Endothelial cell of umbilical vein (primary cell): ENCODE results near the gene RSRC1. TPM values are rescaled to one million over a fixed set of nuclear protein-coding genes. Genes with fewer than 3 reads are reported as not detected.

Source experiments
- BruUV-seq: library from RNA; stranded (reverse); fragments of 400-500 nt; replicated peaks from 2 replicates; lab custom pipeline; 2021; lab: Mats Ljungman, UMichigan
- CTCF ChIA-PET: fragments of 300-600, 350-600 bp; sonication (Branson Sonifier 250); formaldehyde crosslinking; loops from one replicate; lab custom pipeline; 2021; ENCODE audit warnings: antibody characterized with exemption, inconsistent platforms; lab: Charles Lee
- POLR2A ChIA-PET: fragments of 300-600, 350-600 bp; sonication (Branson Sonifier 250); formaldehyde crosslinking; loops from one replicate; lab custom pipeline; 2021; ENCODE audit warnings: antibody characterized with exemption, inconsistent platforms; lab: Charles Lee
- DNase-seq: peaks from one replicate; pipeline ENCODE4 v3.0.0-alpha.2; 2011; ENCODE audit warnings: low read depth, low spot score
- FAIRE-seq: peaks from 2 replicates; lab custom pipeline; 2011; peaks lifted over from hg19 to GRCh38; lab: Jason Lieb, UNC
- H2AFZ ChIP-seq: 2 replicates; pipeline ENCODE4 v1.6.0; 2012; ENCODE audit warnings: low read depth, low read length, control low read depth, inconsistent platforms
- H3K27ac ChIP-seq: 2 replicates; pipeline ENCODE4 v1.5.1; 2011; ENCODE audit warnings: low read depth, mild to moderate bottlenecking, control low read depth, low read length, moderate library complexity; ENCODE audit not compliant: insufficient read depth
- H3K27me3 ChIP-seq, 2 experiments: 2 replicates each; pipeline versions ENCODE4 v1.6.0 to v1.6.1; 2011; ENCODE audit warnings: low read length in 2 of 2, mixed read lengths in 1 of 2; ENCODE audit not compliant: control insufficient read depth in 2 of 2, insufficient read depth in 2 of 2
- H3K36me3 ChIP-seq, 2 experiments: 2 replicates in 1 of 2; 3 replicates in 1 of 2; pipeline ENCODE4 v1.5.1; 2011; ENCODE audit warnings: low read length in 2 of 2, mild to moderate bottlenecking in 1 of 2, moderate library complexity in 1 of 2; ENCODE audit not compliant: control insufficient read depth in 2 of 2, insufficient read depth in 2 of 2; ENCODE audit errors: extremely low read depth in 1 of 2
- H3K4me1 ChIP-seq: 3 replicates; pipeline ENCODE4 v1.5.1; 2011; ENCODE audit warnings: mild to moderate bottlenecking, low read length; ENCODE audit not compliant: control insufficient read depth, insufficient read depth; ENCODE audit errors: extremely low read depth
- H3K4me2 ChIP-seq: 2 replicates; pipeline ENCODE4 v1.6.1; 2011; ENCODE audit warnings: low read length, control low read depth, mixed read lengths; ENCODE audit not compliant: insufficient read depth
- H3K4me3 ChIP-seq, 3 experiments: fragments of 200-600 bp in 1 of 3; sonication (generic), shearing (Covaris generic) in 1 of 3; replicated peaks in 1 of 3; 2 replicates each; pipeline ENCODE4 v1.5.1; 2011 to 2016; ENCODE audit warnings: control low read depth in 3 of 3, low read length in 3 of 3, mild to moderate bottlenecking in 2 of 3, inconsistent platforms in 1 of 3, low read depth in 1 of 3, moderate library complexity in 1 of 3; ENCODE audit not compliant: insufficient read depth in 1 of 3
- H3K79me2 ChIP-seq: 2 replicates; pipeline ENCODE4 v1.6.0; 2012; ENCODE audit warnings: low read length, inconsistent platforms; ENCODE audit not compliant: control insufficient read depth, insufficient read depth
- H3K9ac ChIP-seq: replicated peaks from 2 replicates; pipeline ENCODE3; 2011; ENCODE audit warnings: low read length, control low read depth; ENCODE audit not compliant: insufficient read depth; ENCODE audit errors: extremely low read depth
- H3K9me1 ChIP-seq: replicated peaks from 3 replicates; pipeline ENCODE4 v1.6.0; 2011; ENCODE audit warnings: mild to moderate bottlenecking, low read length; ENCODE audit not compliant: control insufficient read depth, insufficient read depth; ENCODE audit errors: extremely low read depth
- H3K9me3 ChIP-seq: replicated peaks from 2 replicates; pipeline ENCODE4 v1.5.1; 2012; ENCODE audit warnings: low read length, inconsistent platforms; ENCODE audit not compliant: control insufficient read depth, insufficient read depth
- H4K20me1 ChIP-seq: replicated peaks from 2 replicates; pipeline ENCODE3; 2011; ENCODE audit warnings: mild to moderate bottlenecking, low read length; ENCODE audit not compliant: control insufficient read depth, insufficient read depth; ENCODE audit errors: extremely low read depth
- CTCF ChIP-seq, 2 donors: IDR thresholded peaks; 1 replicate in 1 of 2; 2 replicates in 1 of 2; pipeline ENCODE4 v1.5.1; 2011; ENCODE audit warnings: low read length in 2 of 2, mild to moderate bottlenecking in 2 of 2, moderate library complexity in 2 of 2, control low read depth in 1 of 2, inconsistent platforms in 1 of 2, low read depth in 1 of 2; ENCODE audit not compliant: insufficient read depth in 1 of 2; ENCODE audit errors: extremely low read depth in 1 of 2
- EZH2 ChIP-seq: IDR thresholded peaks from 2 replicates; pipeline ENCODE4 v1.6.1; 2012; ENCODE audit warnings: borderline replicate concordance, low read depth, mild to moderate bottlenecking, moderate library complexity, low read length, inconsistent platforms; ENCODE audit not compliant: severe bottlenecking
- FOS ChIP-seq: IDR thresholded peaks from 2 replicates; pipeline ENCODE4 v1.6.1; 2011; ENCODE audit warnings: mild to moderate bottlenecking, low read length, moderate library complexity, borderline replicate concordance; ENCODE audit not compliant: insufficient read depth
- GATA2 ChIP-seq: IDR thresholded peaks from 2 replicates; pipeline ENCODE4 v1.7.0; 2011; ENCODE audit warnings: low read depth, mild to moderate bottlenecking, moderate library complexity, mixed read lengths, low read length; ENCODE audit not compliant: insufficient read length, insufficient read depth
- JUN ChIP-seq: IDR thresholded peaks from 2 replicates; pipeline ENCODE4 v1.6.1; 2011; ENCODE audit warnings: borderline replicate concordance, low read depth; ENCODE audit not compliant: insufficient read length, insufficient read depth
- MAX ChIP-seq: IDR thresholded peaks from 2 replicates; pipeline ENCODE4 v1.6.1; 2011; ENCODE audit not compliant: insufficient read depth, insufficient read length
- MYC ChIP-seq: IDR thresholded peaks from one replicate; pipeline ENCODE4 v1.6.1; 2011; ENCODE audit warnings: mild to moderate bottlenecking, low read depth, low read length
- POLR2A ChIP-seq: IDR thresholded peaks from 2 replicates; pipeline ENCODE4 v1.6.1; 2012; ENCODE audit warnings: low read depth, mild to moderate bottlenecking, control low read depth, low read length
- POLR2AphosphoS5 ChIP-seq: IDR thresholded peaks from 2 replicates; pipeline ENCODE4 v1.6.1; 2012; ENCODE audit warnings: low read depth, mild to moderate bottlenecking, control low read depth, low read length, moderate library complexity; ENCODE audit not compliant: insufficient read depth
- dilution Hi-C: fragments of 300-500 bp; cut with MboI; formaldehyde crosslinking; loops from one replicate; pipeline ENCODE4 v1.15.0; 2019; ENCODE audit warnings: low sequenced_read_pairs; ENCODE audit not compliant: extremely low pct_ligation_motif_present
- intact Hi-C: fragments of 100-400 bp; cut with micrococcal nuclease; formaldehyde crosslinking; loops from one replicate; pipeline ENCODE4 v1.10.0; 2022
- polyA plus RNA-seq, 4 experiments: library from polyadenylated mRNA; depleted of rRNA in 3 of 4; stranded (reverse) in 3 of 4; unstranded in 1 of 4; fragments of >200 nt; gene quantifications; 2 replicates each; pipeline versions ENCODE4 v1.2.1 to v1.2.3, GENCODE V29; 2011 to 2012; ENCODE audit warnings: missing spikeins in 1 of 4
- total RNA-seq: library from RNA; stranded (reverse); gene quantifications from 2 replicates; pipeline ENCODE4 v1.2.3, GENCODE V29; 2021

Gene RSRC1
- total and polyA plus RNA-seq, 2 donors (not counting 3 experiments of a cell fraction or from before 2014, with no cell fraction given) = 1.8 to 25.4 TPM

- dilution Hi-C loops (no loop called here), intact Hi-C loops (loop anchor here (10.0 kb wide), 1 partner anchor 217 kb away; no protein-coding TSS in a partner anchor)
- H3K9ac ChIP-seq = no peak overlapping the region
- no peak overlapping the region for H3K4me2 ChIP-seq
- H3K36me3 ChIP-seq = no peaks in the 10 kb centered on the region
- H3K27ac ChIP-seq = no peak overlapping the region
- H4K20me1 ChIP-seq = no peaks in the 10 kb centered on the region
- POLR2A ChIA-PET = no interaction called here
- no peaks in the 10 kb centered on the region for H3K9me1 ChIP-seq
- no TSS peak for BruUV-seq
- H3K79me2 ChIP-seq = no peaks in the 10 kb centered on the region
- H3K9me3 ChIP-seq = no peaks in the 10 kb centered on the region
- H3K4me3 ChIP-seq = no peak overlapping the region
- no peak overlapping the region for H2AFZ ChIP-seq
- FAIRE-seq = no peak
- no peaks in the 10 kb centered on the region for H3K27me3 ChIP-seq
- TF ChIP-seq POLR2A = no peak
- no peak for TF ChIP-seq EZH2
- no peak for TF ChIP-seq JUN
- no peak for TF ChIP-seq GATA2
- no peak for TF ChIP-seq CTCF (IDR thresholded peaks at IDR 0.05; ENCODE audit: extremely low read depth in 1 of 2, insufficient read depth in 1 of 2, low read depth in 1 of 2, low read length in 2 of 2)
- no peak for TF ChIP-seq MYC
- no peak for TF ChIP-seq POLR2AphosphoS5
- TF ChIP-seq MAX = no peak
- no peak for TF ChIP-seq FOS
- no peaks in the 10 kb centered on the region for H3K4me1 ChIP-seq
- DNase-seq = peak; percentile 8
- CTCF ChIA-PET = interaction anchor here (0.6 to 2.9 kb wide), 27 partner anchors 9 to 1327 kb away, joined by 3 to 71 read pairs (median 4); partner anchors contain the start of gene RSRC1
Measured at GRCh38 chr3:158531334-158531733, 421.4 kb downstream of the RSRC1 start.
